Liver (tissue), 9 donors: ENCODE results near the gene FLOT1. TPM values are rescaled to one million over a fixed set of nuclear protein-coding genes. Genes with fewer than 3 reads are reported as not detected.
"Not testable (repeated sequence)": the region's sequence is repeated elsewhere in the genome, so short reads cannot be mapped to it uniquely, and the experiment has no call there.

Experiments
- DNase-seq: peaks from one replicate; pipeline ENCODE4 v3.0.0-alpha.2; 2017; ENCODE audit warnings: low spot score
- H3K27ac ChIP-seq, 2 donors: one replicate each; pipeline ENCODE4 v1.7.0; 2013; ENCODE audit warnings: inconsistent platforms in 2 of 2, low read length in 2 of 2, control low read depth in 1 of 2, low read depth in 1 of 2, mild to moderate bottlenecking in 1 of 2
- H3K27me3 ChIP-seq, 4 donors: one replicate each; pipeline versions ENCODE4 v1.6.1 to v1.7.0; 2013; ENCODE audit warnings: low read length in 3 of 4, inconsistent platforms in 1 of 4, mild to moderate bottlenecking in 1 of 4, moderate library complexity in 1 of 4; ENCODE audit not compliant: control insufficient read depth in 4 of 4, insufficient read depth in 4 of 4
- H3K36me3 ChIP-seq, 4 donors: one replicate each; pipeline versions ENCODE4 v1.6.1 to v1.7.0; 2013; ENCODE audit warnings: low read length in 3 of 4, mild to moderate bottlenecking in 3 of 4, low read depth in 1 of 4, moderate library complexity in 1 of 4; ENCODE audit not compliant: control insufficient read depth in 4 of 4, insufficient read depth in 3 of 4
- H3K4me1 ChIP-seq, 4 donors: one replicate each; pipeline versions ENCODE4 v1.6.1 to v1.7.0; 2013; ENCODE audit warnings: low read length in 3 of 4, mild to moderate bottlenecking in 3 of 4, moderate library complexity in 1 of 4; ENCODE audit not compliant: control insufficient read depth in 4 of 4, insufficient read depth in 4 of 4
- H3K4me3 ChIP-seq, 3 donors: one replicate each; pipeline versions ENCODE4 v1.6.1 to v1.7.0; 2013; ENCODE audit warnings: low read length in 3 of 3, control low read depth in 1 of 3, low read depth in 1 of 3, mild to moderate bottlenecking in 1 of 3
- H3K9ac ChIP-seq, 2 donors: one replicate each; pipeline ENCODE4 v1.7.0; 2013; ENCODE audit warnings: low read length in 2 of 2, mild to moderate bottlenecking in 2 of 2, moderate library complexity in 2 of 2, control low read depth in 1 of 2, low read depth in 1 of 2
- H3K9me3 ChIP-seq, 4 donors: one replicate each; pipeline versions ENCODE4 v1.6.1 to v1.7.0; 2013; ENCODE audit warnings: low read length in 3 of 4; ENCODE audit not compliant: control insufficient read depth in 4 of 4
- EGR1 ChIP-seq, 2 donors: IDR thresholded peaks; 2 replicates each; pipeline ENCODE4 v1.6.1; 2016 to 2018; ENCODE audit warnings: antibody characterized with exemption in 2 of 2, low read depth in 2 of 2
- HNF4A ChIP-seq, 2 donors: conservative IDR thresholded peaks; 2 replicates each; pipeline ENCODE4 v1.6.1; 2016; ENCODE audit warnings: antibody characterized with exemption in 2 of 2, mild to moderate bottlenecking in 2 of 2
- HNF4G ChIP-seq: IDR thresholded peaks from 2 replicates; pipeline ENCODE4 v1.6.1; 2016; ENCODE audit warnings: antibody characterized with exemption
- JUND ChIP-seq, 2 donors: IDR thresholded peaks; 2 replicates each; pipeline ENCODE4 v1.6.1; 2016; ENCODE audit warnings: antibody characterized with exemption in 2 of 2
- RAD21 ChIP-seq, 2 donors: IDR thresholded peaks; 2 replicates each; pipeline ENCODE4 v1.6.1; 2016; ENCODE audit warnings: antibody characterized with exemption in 2 of 2, mild to moderate bottlenecking in 2 of 2
- REST ChIP-seq: IDR thresholded peaks from 2 replicates; pipeline ENCODE4 v1.6.1; 2016; ENCODE audit warnings: antibody characterized with exemption, mild to moderate bottlenecking
- RXRA ChIP-seq, 2 donors: IDR thresholded peaks; 2 replicates each; pipeline ENCODE4 v1.6.1; 2017 to 2018; ENCODE audit warnings: antibody characterized with exemption in 2 of 2, mild to moderate bottlenecking in 1 of 2
- SP1 ChIP-seq: IDR thresholded peaks from 2 replicates; pipeline ENCODE4 v1.6.1; 2018; ENCODE audit warnings: antibody characterized with exemption, mild to moderate bottlenecking
- YY1 ChIP-seq: IDR thresholded peaks from 2 replicates; pipeline ENCODE4 v1.6.1; 2016; ENCODE audit warnings: antibody characterized with exemption, mild to moderate bottlenecking
- WGBS: extraction: QIAGEN DNeasy Blood & Tissue Kit; methylation state at CpG from one replicate; pipeline ENCODE4 v1.1.7; 2013; 5-methylcytosine and 5-hydroxymethylcytosine counted together
- polyA plus RNA-seq, 2 donors: library from polyadenylated mRNA; stranded (reverse) in 1 of 2; unstranded in 1 of 2; fragments of 200-250 nt in 1 of 2; fragments of >200 nt in 1 of 2; fragmentation: Nextera tagmentation in 1 of 2; extraction: Ambion mirVana in 1 of 2; gene quantifications; one replicate each; pipeline versions ENCODE4 v1.2.1 to v1.2.3, GENCODE V29; 2013 to 2015
- total RNA-seq, 2 donors: library from RNA; depleted of rRNA; stranded (reverse); fragments of >200 nt; gene quantifications; one replicate each; pipeline ENCODE4 v1.2.3, GENCODE V29; 2014
- donor health status: healthy.
- donor health status: healthy.
- donor health status: healthy.
- donor health status: healthy.
- donor health status: healthy.

FLOT1 gene
- total and polyA plus RNA-seq, 4 donors = 38.6 to 99.8 (median 59.5) TPM

DNA sequence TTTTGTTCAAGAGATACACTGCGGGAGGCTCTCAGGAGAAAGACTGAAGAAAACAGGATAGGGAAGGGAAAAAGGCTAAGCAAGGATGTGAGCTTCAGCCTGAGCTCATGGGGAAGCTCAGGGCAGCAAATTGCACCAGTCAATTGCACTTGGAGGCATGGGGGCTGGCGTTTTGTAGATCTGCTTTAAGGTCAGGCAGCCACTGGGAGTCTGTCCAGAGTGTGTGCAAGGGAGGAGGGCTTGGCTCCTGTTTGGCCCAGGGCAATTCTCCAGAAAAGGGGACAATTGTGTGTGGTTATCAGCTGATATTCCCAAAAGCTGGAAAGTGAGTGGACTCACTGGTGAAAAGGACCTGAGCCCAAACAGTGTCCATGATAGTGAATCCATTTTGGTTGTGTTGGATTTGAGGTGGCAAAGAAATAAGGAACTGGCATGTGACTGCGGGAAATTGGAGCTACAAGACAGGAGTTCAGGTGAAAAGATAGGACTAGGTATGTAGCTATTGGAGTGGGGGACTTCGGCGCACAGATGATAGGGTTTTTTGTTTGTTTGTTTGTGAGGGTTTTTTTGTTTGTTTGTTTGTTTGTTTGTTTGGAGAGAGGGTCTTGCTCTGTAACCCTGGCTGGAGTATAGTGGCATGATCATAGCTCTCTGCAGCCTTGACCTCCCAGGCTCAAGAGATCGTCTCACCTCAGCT is 24.1 kb upstream of the FLOT1 start:
- Histone ChIP-seq H3K4me1 (peaks cover 2 to 28% (median 18%) of the 10 kb centered on the region in 4 donors), H3K4me3 (no peak overlapping the region), H3K9ac (no peak overlapping the region), H3K9me3 (no peaks in the 10 kb centered on the region), H3K27me3 (no peaks in the 10 kb centered on the region), H3K27ac (peak overlapping the region in 1 of 2 donors; percentile 40), H3K36me3 (no peaks in the 10 kb centered on the region)
- WGBS = 82% methylated on average over 6 of the region's 6 CpGs
- peak in 1 of 2 donors; percentile 13 for TF ChIP-seq JUND (IDR thresholded peaks at IDR 0.05)
- peak; percentile 70 for TF ChIP-seq SP1
- no peak for TF ChIP-seq HNF4G
- peak; percentile 66 for TF ChIP-seq YY1
- no peak for TF ChIP-seq REST
- TF ChIP-seq EGR1 (IDR thresholded peaks at IDR 0.05; ENCODE audit: low read depth in 2 of 2) = no peak
- TF ChIP-seq HNF4A (conservative IDR thresholded peaks at IDR 0.05) = peak; percentile 42 to 47
- peak; percentile 57 to 67 for TF ChIP-seq RXRA (IDR thresholded peaks at IDR 0.05)
- peak; percentile 16 to 59 for TF ChIP-seq RAD21 (IDR thresholded peaks at IDR 0.05)
- DNase-seq = no peak

- 91% methylated on average over 1 of the region's 1 CpG for WGBS
- peaks cover 2 to 28% (median 18%) of the 10 kb centered on the region in 4 donors for H3K4me1 ChIP-seq
Observed at GRCh38 chr6:30765495-30765894, 23.0 kb upstream of the FLOT1 start.

DNA sequence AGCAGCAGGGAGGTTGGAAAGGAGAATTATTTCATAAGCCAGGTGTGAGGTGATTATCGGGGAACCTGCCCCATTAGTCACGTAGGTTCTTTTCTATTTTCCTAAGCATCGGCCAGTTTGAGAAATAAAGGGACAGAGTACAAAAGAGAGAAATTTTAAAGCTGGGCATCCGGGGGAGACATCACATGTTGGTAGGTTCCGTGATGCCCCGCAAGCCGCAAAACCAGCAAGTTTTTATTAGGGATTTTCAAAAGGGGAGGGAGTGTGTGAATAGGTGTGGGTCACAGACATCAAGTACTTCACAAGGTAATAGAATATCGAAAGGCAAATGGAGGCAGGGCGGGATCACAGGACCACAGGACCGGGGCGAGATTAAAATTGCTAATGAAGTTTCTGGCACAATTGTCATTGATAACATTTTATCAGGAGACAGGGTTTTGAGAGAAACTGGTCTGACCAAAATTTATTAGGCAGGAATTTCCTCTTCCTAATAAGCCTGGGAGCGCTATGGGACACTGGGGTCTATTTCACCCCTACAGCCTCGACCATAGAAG is 22.1 kb upstream of the FLOT1 start:
- H3K27me3 ChIP-seq, DNase-seq, H3K36me3 ChIP-seq, H3K9me3 ChIP-seq, H3K4me3 ChIP-seq: not testable (repeated sequence)
- 61% methylated on average over 13 of the region's 13 CpGs for WGBS
- Histone ChIP-seq H3K9ac (peak overlapping the region in 1 of 2 donors; percentile 19), H3K4me1 (peaks cover 2 to 28% (median 18%) of the 10 kb centered on the region in 4 donors), H3K27ac (peak overlapping the region; percentile 87 to 93)

More at GRCh38 chr6:30765495-30765894, 23.0 kb upstream of the FLOT1 start:
- not testable (repeated sequence) for H3K36me3 ChIP-seq, DNase-seq, H3K27me3 ChIP-seq, H3K9ac ChIP-seq, H3K4me3 ChIP-seq, H3K9me3 ChIP-seq, H3K27ac ChIP-seq
